HepG2 (cell line): ENCODE results near the gene SPOCD1. TPM values are rescaled to one million over a fixed set of nuclear protein-coding genes. Genes with fewer than 3 reads are reported as not detected.

Experiments
- ATAC-seq: fragments of 200-7000 bp; cut with Tn5 transposase; 3 replicates; pipeline ENCODE4 v1.9.1; 2020; ENCODE audit warnings: mild to moderate bottlenecking, moderate library complexity
- BruUV-seq: library from RNA; stranded (reverse); fragments of 400-500 nt; replicated peaks from 2 replicates; lab custom pipeline; 2021; lab: Mats Ljungman, UMichigan
- CTCF ChIA-PET: fragments of 300-600 bp; formaldehyde crosslinking; extraction: SDS; loops from one replicate; lab custom pipeline; 2021; ENCODE audit warnings: low total read pairs, inconsistent platforms, low intra/inter-chr PET ratio; lab: Yijun Ruan, JAX
- POLR2A ChIA-PET: fragments of 350-600 bp; sonication (Branson Sonifier 250); formaldehyde crosslinking; loops from one replicate; lab custom pipeline; 2020; ENCODE audit warnings: antibody characterized with exemption, inconsistent platforms; lab: Yijun Ruan, JAX
- DNase-seq: peaks from one replicate; pipeline ENCODE4 v3.0.0-alpha.2; 2015; ENCODE audit warnings: low spot score
- FAIRE-seq: peaks from 3 replicates; lab custom pipeline; 2011; peaks lifted over from hg19 to GRCh38; lab: Jason Lieb, UNC
- H2AFZ ChIP-seq: one replicate; pipeline ENCODE4 v1.6.1; 2011; ENCODE audit warnings: low read length, inconsistent platforms
- H3K27ac ChIP-seq: fragments of 300-600 bp; 3 replicates; pipeline ENCODE4 v1.8.0; 2011; ENCODE audit warnings: mixed run types, mild to moderate bottlenecking, mixed read lengths, low read length, inconsistent platforms; ENCODE audit not compliant: insufficient read depth; ENCODE audit errors: extremely low read length
- H3K27me3 ChIP-seq, 2 experiments: fragments of 200-600 bp in 1 of 2; 2 replicates in 1 of 2; 3 replicates in 1 of 2; pipeline versions ENCODE4 v1.6.0 to v1.8.0; 2011; ENCODE audit warnings: low read length in 2 of 2, mild to moderate bottlenecking in 2 of 2, moderate library complexity in 2 of 2, inconsistent platforms in 1 of 2; ENCODE audit not compliant: insufficient read depth in 2 of 2, control insufficient read depth in 1 of 2
- H3K36me3 ChIP-seq, 2 experiments: fragments of 200-600 bp in 1 of 2; replicated peaks in 1 of 2; 2 replicates in 1 of 2; 3 replicates in 1 of 2; pipeline versions ENCODE4 v1.5.1 to v1.8.0; 2011; ENCODE audit warnings: low read length in 2 of 2, inconsistent platforms in 1 of 2; ENCODE audit not compliant: insufficient read depth in 2 of 2, control insufficient read depth in 1 of 2
- H3K4me1 ChIP-seq: 2 replicates; pipeline ENCODE4 v1.5.1; 2012; ENCODE audit warnings: low read length, inconsistent platforms; ENCODE audit not compliant: insufficient read depth
- H3K4me2 ChIP-seq: 2 replicates; pipeline ENCODE4 v1.6.0; 2011; ENCODE audit warnings: low read depth, low read length, inconsistent platforms
- H3K4me3 ChIP-seq, 3 experiments: fragments of 200-600 bp in 1 of 3; sonication (generic), shearing (Covaris generic) in 1 of 3; replicated peaks in 1 of 3; 2 replicates each; pipeline ENCODE4 v1.5.1; 2011 to 2016; ENCODE audit warnings: low read length in 3 of 3, inconsistent platforms in 2 of 3, low read depth in 2 of 3, mild to moderate bottlenecking in 2 of 3, control low read depth in 1 of 3, mixed read lengths in 1 of 3; ENCODE audit not compliant: insufficient read depth in 1 of 3
- H3K79me2 ChIP-seq: one replicate; pipeline ENCODE4 v1.6.1; 2011; ENCODE audit warnings: low read length, inconsistent platforms; ENCODE audit not compliant: insufficient read depth
- H3K9ac ChIP-seq: 2 replicates; pipeline ENCODE4 v1.6.0; 2011; ENCODE audit warnings: mild to moderate bottlenecking, low read depth, low read length, inconsistent platforms; ENCODE audit not compliant: insufficient read depth
- H3K9me3 ChIP-seq: 2 replicates; pipeline ENCODE4 v1.5.1; 2012; ENCODE audit warnings: mild to moderate bottlenecking, low read length
- H4K20me1 ChIP-seq: 2 replicates; pipeline ENCODE4 v1.6.0; 2011; ENCODE audit warnings: inconsistent platforms, mild to moderate bottlenecking, low read length, moderate library complexity; ENCODE audit not compliant: insufficient read depth
- AHDC1 ChIP-seq: sonication (generic); formaldehyde crosslinking; IDR thresholded peaks from 2 replicates; pipeline ENCODE4 v1.5.1; 2020; ENCODE audit warnings: mild to moderate bottlenecking, missing genetic modification reagents, borderline replicate concordance
- CTCF ChIP-seq: sonication (generic); formaldehyde crosslinking; IDR thresholded peaks from 2 replicates; pipeline ENCODE4 v1.5.0; 2020; ENCODE audit warnings: mild to moderate bottlenecking, missing genetic modification reagents, moderate library complexity
- MAZ ChIP-seq, 2 experiments: sonication (generic) in 1 of 2; formaldehyde crosslinking in 1 of 2; IDR thresholded peaks; 2 replicates each; pipeline versions ENCODE4 v1.5.0 to v1.6.1; 2012 to 2020; ENCODE audit warnings: low read depth in 2 of 2, mild to moderate bottlenecking in 2 of 2, borderline replicate concordance in 1 of 2, improper control_type of control experiment in 1 of 2, low read length in 1 of 2, missing genetic modification reagents in 1 of 2, moderate library complexity in 1 of 2
- NFRKB ChIP-seq: fragments of 450-650 bp; IDR thresholded peaks from 2 replicates; pipeline ENCODE4 v1.6.1; 2017
- NR2F2 ChIP-seq: IDR thresholded peaks from 2 replicates; pipeline ENCODE4 v1.6.1; 2012; ENCODE audit warnings: low read depth, inconsistent platforms, borderline replicate concordance
- PAXIP1 ChIP-seq: sonication (generic); formaldehyde crosslinking; conservative IDR thresholded peaks from 2 replicates; pipeline ENCODE4 v1.4.0; 2020; ENCODE audit warnings: mild to moderate bottlenecking, missing genetic modification reagents, moderate library complexity
- SNRNP70 ChIP-seq: fragments of 200-400 bp; formaldehyde crosslinking; IDR thresholded peaks from 2 replicates; pipeline ENCODE4 v1.6.1; 2017; ENCODE audit warnings: mild to moderate bottlenecking, low read depth, low read length, moderate library complexity
- SOX13 ChIP-seq, 3 experiments: fragments of 450-650 bp in 1 of 3; sonication (generic) in 1 of 3; formaldehyde crosslinking in 1 of 3; IDR thresholded peaks in 2 of 3; conservative IDR thresholded peaks in 1 of 3; 2 replicates each; pipeline versions ENCODE4 v1.5.0 to v1.6.1; 2016 to 2020; ENCODE audit warnings: antibody characterized with exemption in 1 of 3, mild to moderate bottlenecking in 1 of 3, missing compliant biosample characterization in 1 of 3, missing genetic modification reagents in 1 of 3, moderate library complexity in 1 of 3
- SPEN ChIP-seq: sonication (generic); formaldehyde crosslinking; IDR thresholded peaks from 2 replicates; pipeline ENCODE4 v1.5.1; 2020; ENCODE audit warnings: low read depth, mild to moderate bottlenecking, missing genetic modification reagents
- YEATS4 ChIP-seq: sonication (generic); formaldehyde crosslinking; IDR thresholded peaks from 2 replicates; pipeline ENCODE4 v1.4.0; 2020; ENCODE audit warnings: missing genetic modification reagents, borderline replicate concordance
- ZNF549 ChIP-seq: sonication (generic); formaldehyde crosslinking; IDR thresholded peaks from 2 replicates; pipeline ENCODE4 v1.5.0; 2020; ENCODE audit warnings: missing genetic modification reagents
- ZNF747 ChIP-seq: sonication (generic); formaldehyde crosslinking; IDR thresholded peaks from 2 replicates; pipeline ENCODE4 v1.8.1; 2023; ENCODE audit warnings: missing genetic modification reagents, mild to moderate bottlenecking, borderline replicate concordance
- ZNF761 ChIP-seq: sonication (generic); formaldehyde crosslinking; conservative IDR thresholded peaks from 2 replicates; pipeline ENCODE4 v1.4.0; 2020; ENCODE audit warnings: mild to moderate bottlenecking, missing genetic modification reagents
- WGBS: methylation state at CpG from one replicate; pipeline ENCODE4 v1.1.6; 2017; ENCODE audit warnings: low lambda C conversion rate; 5-methylcytosine and 5-hydroxymethylcytosine counted together
- in situ Hi-C: cut with HindIII; loops from 2 replicates; pipeline ENCODE4 v1.10.0; 2017; ENCODE audit warnings: low pct_unique_long_range_greater_than_20kb; ENCODE audit not compliant: extremely low pct_ligation_motif_present
- intact Hi-C: fragments of 100-400 bp; cut with micrococcal nuclease; formaldehyde crosslinking; loops from one replicate; pipeline ENCODE4 v1.10.0; 2022; ENCODE audit not compliant: unreplicated experiment
- polyA plus RNA-seq, 8 experiments: library from polyadenylated mRNA; depleted of rRNA in 3 of 8; stranded (reverse) in 7 of 8; unstranded in 1 of 8; fragments of >200 nt; fragmentation: Illumina TruSeq in 4 of 8; extraction: Trizol in 4 of 8; gene quantifications; 2 replicates each; pipeline versions ENCODE4 v1.2.1 to v1.2.3, GENCODE V29; 2011 to 2016; ENCODE audit warnings: low read depth in 4 of 8, missing spikeins in 1 of 8, mixed read lengths in 1 of 8; ENCODE audit not compliant: insufficient read depth in 1 of 8
- total RNA-seq, 5 experiments: library from RNA; depleted of rRNA; stranded (reverse); fragments of >200 nt; fragmentation: Illumina TruSeq; extraction: Trizol; gene quantifications; 2 replicates each; pipeline ENCODE4 v1.2.3, GENCODE V29; 2016; ENCODE audit warnings: low read depth in 1 of 5

Gene SPOCD1
- total and polyA plus RNA-seq, 2 of the 13 experiments (the other 11 are each of a cell fraction or from before 2014, with no cell fraction given) = 0.24 to 0.29 TPM

GRCh38 chr1:31861346-31861745, 45.5 kb upstream of the SPOCD1 start:
- peaks cover 9% of the 10 kb centered on the region for H3K4me1 ChIP-seq
- intact Hi-C loops = no loop called here
- H3K36me3 ChIP-seq = no peaks in the 10 kb centered on the region
- no peaks in the 10 kb centered on the region for H3K27me3 ChIP-seq
- BruUV-seq = no TSS peak
- CTCF ChIA-PET = interaction anchor here (1.6 kb wide), 1 partner anchor 103 kb away, joined by 6 read pairs; no protein-coding TSS in a partner anchor
- no peaks in the 10 kb centered on the region for H4K20me1 ChIP-seq
- in situ Hi-C loops = no loop called here
- FAIRE-seq = no peak
- WGBS = 33% methylated on average over 5 of the region's 5 CpGs
- H3K4me2 ChIP-seq = no peak overlapping the region
- no peaks in the 10 kb centered on the region for H3K9me3 ChIP-seq
- ATAC-seq = no peak
- POLR2A ChIA-PET = no interaction called here
- H3K9ac ChIP-seq = no peak overlapping the region
- H3K79me2 ChIP-seq = no peaks in the 10 kb centered on the region
- no peak overlapping the region for H3K27ac ChIP-seq
- DNase-seq = no peak
- H3K4me3 ChIP-seq = no peak overlapping the region
- H2AFZ ChIP-seq = no peak overlapping the region
- TF ChIP-seq SPEN (CRISPR knock-in tag) (no peak), SOX13 (IDR thresholded peaks at IDR 0.05) (no peak), SOX13 (CRISPR knock-in tag; conservative IDR thresholded peaks at IDR 0.05 in 1 of 2, IDR thresholded peaks at IDR 0.05 in 1 of 2) (no peak), SNRNP70 (no peak), YEATS4 (CRISPR knock-in tag) (no peak), MAZ (IDR thresholded peaks at IDR 0.05; ENCODE audit: borderline replicate concordance, low read depth, low read length) (no peak), MAZ (CRISPR knock-in tag; IDR thresholded peaks at IDR 0.05; ENCODE audit: low read depth) (no peak), AHDC1 (no peak), ZNF747 (CRISPR knock-in tag) (no peak), CTCF (CRISPR knock-in tag) (peak; percentile 46), NR2F2 (no peak), ZNF761 (no peak), ZNF549 (no peak), PAXIP1 (CRISPR knock-in tag) (no peak), NFRKB (no peak)
